Activated T-cell treated with anti-CD3 and anti-CD28 coated beads, Interleukin-2, amount 50 U/mL, for 24 hours (primary cell): ENCODE results near the gene ACBD7.
A peak's percentile ranks its signal among the peaks of the same experiment; 100 is the strongest.

ENCODE experiments used
- DNase-seq: peaks from one replicate; pipeline ENCODE4 v3.0.0-alpha.2; 2020
- H3K27ac Mint-ChIP-seq: 2 replicates; pipeline ENCODE4 v1.8.0; 2020; ENCODE audit warnings: mild to moderate bottlenecking, mixed read lengths
- H3K27me3 Mint-ChIP-seq: 2 replicates; pipeline ENCODE4 v1.8.0; 2020; ENCODE audit warnings: mixed read lengths
- H3K36me3 Mint-ChIP-seq: 2 replicates; pipeline ENCODE4 v1.8.0; 2020; ENCODE audit warnings: low read depth, mixed read lengths
- H3K4me1 Mint-ChIP-seq: 2 replicates; pipeline ENCODE4 v1.8.0; 2020; ENCODE audit warnings: low read depth, mixed read lengths
- H3K4me3 Mint-ChIP-seq: 2 replicates; pipeline ENCODE4 v1.8.0; 2020; ENCODE audit warnings: mild to moderate bottlenecking, moderate library complexity, mixed read lengths
- H3K9me3 Mint-ChIP-seq: 2 replicates; pipeline ENCODE4 v1.8.0; 2020; ENCODE audit warnings: mixed read lengths

ACBD7 gene

GRCh38 chr10:15112657-15113056 lies 24.1 kb upstream of the ACBD7 start:
- peaks cover 9% of the 10 kb centered on the region for H3K4me1 Mint-ChIP-seq
- H3K27me3 Mint-ChIP-seq = no peaks in the 10 kb centered on the region
- H3K4me3 Mint-ChIP-seq = no peak overlapping the region
- H3K9me3 Mint-ChIP-seq = no peaks in the 10 kb centered on the region
- DNase-seq = no peak
- H3K27ac Mint-ChIP-seq = no peak overlapping the region
- H3K36me3 Mint-ChIP-seq = peaks cover 43% of the 10 kb centered on the region

GRCh38 chr10:15106352-15107013 lies 17.9 kb upstream of the ACBD7 start:
- peak; percentile 73 for DNase-seq
- peaks cover 81% of the 10 kb centered on the region for H3K36me3 Mint-ChIP-seq
- no peaks in the 10 kb centered on the region for H3K27me3 Mint-ChIP-seq
- peak overlapping the region; percentile 63 for H3K27ac Mint-ChIP-seq
- no peaks in the 10 kb centered on the region for H3K9me3 Mint-ChIP-seq
- H3K4me1 Mint-ChIP-seq = peaks cover 11% of the 10 kb centered on the region
- H3K4me3 Mint-ChIP-seq = no peak overlapping the region

- peak overlapping the region; percentile 63 for H3K27ac Mint-ChIP-seq
- peaks cover 30% of the 10 kb centered on the region for H3K4me1 Mint-ChIP-seq
- H3K4me3 Mint-ChIP-seq = no peak overlapping the region
- no peak for DNase-seq
- H3K9me3 Mint-ChIP-seq = no peaks in the 10 kb centered on the region
- H3K36me3 Mint-ChIP-seq = peaks cover 87% of the 10 kb centered on the region
- no peaks in the 10 kb centered on the region for H3K27me3 Mint-ChIP-seq
Measured at GRCh38 chr10:15103513-15103912, 14.9 kb upstream of the ACBD7 start.

GRCh38 chr10:15099886-15100285 lies 11.3 kb upstream of the ACBD7 start:
- Mint-ChIP-seq H3K36me3 (peaks cover 61% of the 10 kb centered on the region), H3K4me3 (peak overlapping the region; percentile 37)

GRCh38 chr10:15097011-15097812 lies 8.6 kb upstream of the ACBD7 start, which contains the start of gene RPP38:
Gene RPP38 (plus strand): TSS chr10:15097355. CDS start chr10:15103315, 5,960 bp downstream.
- peak; percentile 97 for DNase-seq

More at GRCh38 chr10:15099886-15100285, 11.3 kb upstream of the ACBD7 start:
- Mint-ChIP-seq H3K27ac (peak overlapping the region; percentile 78), H3K9me3 (no peaks in the 10 kb centered on the region), H3K27me3 (no peaks in the 10 kb centered on the region), H3K4me1 (peaks cover 34% of the 10 kb centered on the region)
- DNase-seq = no peak

GRCh38 chr10:15096661-15097010 lies 8.1 kb upstream of the ACBD7 start:
- DNase-seq = no peak
- peak overlapping the region; percentile 99 for H3K4me3 Mint-ChIP-seq
- no peaks in the 10 kb centered on the region for H3K9me3 Mint-ChIP-seq

More at GRCh38 chr10:15097011-15097812, 8.6 kb upstream of the ACBD7 start, which contains the start of gene RPP38:
- H3K36me3 Mint-ChIP-seq = peaks cover 37% of the 10 kb centered on the region
- H3K4me1 Mint-ChIP-seq = peaks cover 34% of the 10 kb centered on the region
- peak within 1 kb of the TSS; percentile 99 for H3K4me3 Mint-ChIP-seq
- no peaks in the 10 kb centered on the region for H3K9me3 Mint-ChIP-seq
- no peaks in the 10 kb centered on the region for H3K27me3 Mint-ChIP-seq
- H3K27ac Mint-ChIP-seq = peak within 1 kb of the TSS; percentile 99

GRCh38 chr10:15092855-15093408 lies 4.4 kb upstream of the ACBD7 start:
- H3K4me1 Mint-ChIP-seq = peaks cover 11% of the 10 kb centered on the region
- no peaks in the 10 kb centered on the region for H3K9me3 Mint-ChIP-seq
- DNase-seq = no peak
- no peak overlapping the region for H3K27ac Mint-ChIP-seq
- no peak overlapping the region for H3K4me3 Mint-ChIP-seq
- no peaks in the 10 kb centered on the region for H3K27me3 Mint-ChIP-seq
- peaks cover 5% of the 10 kb centered on the region for H3K36me3 Mint-ChIP-seq

More at GRCh38 chr10:15096661-15097010, 8.1 kb upstream of the ACBD7 start:
- H3K27ac Mint-ChIP-seq = peak overlapping the region; percentile 99
- H3K36me3 Mint-ChIP-seq = peaks cover 31% of the 10 kb centered on the region
- H3K4me1 Mint-ChIP-seq = peaks cover 30% of the 10 kb centered on the region
- no peaks in the 10 kb centered on the region for H3K27me3 Mint-ChIP-seq

- no peak overlapping the region for H3K27ac Mint-ChIP-seq
- H3K27me3 Mint-ChIP-seq = no peaks in the 10 kb centered on the region
- H3K4me1 Mint-ChIP-seq = peaks cover 3% of the 10 kb centered on the region
- H3K4me3 Mint-ChIP-seq = no peak overlapping the region
- no peaks in the 10 kb centered on the region for H3K36me3 Mint-ChIP-seq
- DNase-seq = no peak
- no peaks in the 10 kb centered on the region for H3K9me3 Mint-ChIP-seq
Measured at GRCh38 chr10:15091418-15091817, 2.8 kb upstream of the ACBD7 start.

- Mint-ChIP-seq H3K36me3 (no peaks in the 10 kb centered on the region), H3K4me1 (no peaks in the 10 kb centered on the region), H3K9me3 (no peaks in the 10 kb centered on the region), H3K27me3 (no peaks in the 10 kb centered on the region), H3K4me3 (peak overlapping the region; percentile 21), H3K27ac (no peak overlapping the region)
- DNase-seq = no peak
Measured at GRCh38 chr10:15084502-15084922, 4.1 kb downstream of the ACBD7 start.

GRCh38 chr10:15083674-15084501 lies 4.7 kb downstream of the ACBD7 start:
- Mint-ChIP-seq H3K27ac (no peak overlapping the region), H3K9me3 (no peaks in the 10 kb centered on the region), H3K36me3 (no peaks in the 10 kb centered on the region), H3K4me1 (no peaks in the 10 kb centered on the region), H3K27me3 (no peaks in the 10 kb centered on the region), H3K4me3 (peak overlapping the region; percentile 21)
- no peak for DNase-seq

- Mint-ChIP-seq H3K27me3 (no peaks in the 10 kb centered on the region), H3K27ac (no peak overlapping the region), H3K36me3 (no peaks in the 10 kb centered on the region), H3K9me3 (no peaks in the 10 kb centered on the region), H3K4me1 (no peaks in the 10 kb centered on the region), H3K4me3 (no peak overlapping the region)
- DNase-seq = no peak
Measured at GRCh38 chr10:15075421-15075820, 13.2 kb downstream of the ACBD7 start.

- Mint-ChIP-seq H3K4me3 (no peak overlapping the region), H3K27me3 (no peaks in the 10 kb centered on the region), H3K36me3 (no peaks in the 10 kb centered on the region), H3K27ac (no peak overlapping the region), H3K9me3 (no peaks in the 10 kb centered on the region), H3K4me1 (no peaks in the 10 kb centered on the region)
- DNase-seq = no peak
Measured at GRCh38 chr10:15072358-15072757, 16.2 kb downstream of the ACBD7 start.

- Mint-ChIP-seq H3K4me3 (no peak overlapping the region), H3K4me1 (no peaks in the 10 kb centered on the region), H3K36me3 (no peaks in the 10 kb centered on the region), H3K27me3 (peaks cover 5% of the 10 kb centered on the region), H3K27ac (no peak overlapping the region), H3K9me3 (peaks cover 3% of the 10 kb centered on the region)
- DNase-seq = no peak
Measured at GRCh38 chr10:15069230-15069629, 19.3 kb downstream of the ACBD7 start.

- DNase-seq = no peak
- Mint-ChIP-seq H3K27me3 (peaks cover 6% of the 10 kb centered on the region), H3K4me3 (no peak overlapping the region)
Measured at GRCh38 chr10:15068802-15069201, 19.8 kb downstream of the ACBD7 start.

More at GRCh38 chr10:15068802-15069201, 19.8 kb downstream of the ACBD7 start:
- no peaks in the 10 kb centered on the region for H3K36me3 Mint-ChIP-seq
- H3K27ac Mint-ChIP-seq = no peak overlapping the region
- H3K4me1 Mint-ChIP-seq = no peaks in the 10 kb centered on the region
- peaks cover 3% of the 10 kb centered on the region for H3K9me3 Mint-ChIP-seq
